ENCODE data around the gene PFDN2.

GRCh38 chr1:161051219-161051618, 66.6 kb downstream of the PFDN2 start:
- TF ChIP-seq, protein P1, sequence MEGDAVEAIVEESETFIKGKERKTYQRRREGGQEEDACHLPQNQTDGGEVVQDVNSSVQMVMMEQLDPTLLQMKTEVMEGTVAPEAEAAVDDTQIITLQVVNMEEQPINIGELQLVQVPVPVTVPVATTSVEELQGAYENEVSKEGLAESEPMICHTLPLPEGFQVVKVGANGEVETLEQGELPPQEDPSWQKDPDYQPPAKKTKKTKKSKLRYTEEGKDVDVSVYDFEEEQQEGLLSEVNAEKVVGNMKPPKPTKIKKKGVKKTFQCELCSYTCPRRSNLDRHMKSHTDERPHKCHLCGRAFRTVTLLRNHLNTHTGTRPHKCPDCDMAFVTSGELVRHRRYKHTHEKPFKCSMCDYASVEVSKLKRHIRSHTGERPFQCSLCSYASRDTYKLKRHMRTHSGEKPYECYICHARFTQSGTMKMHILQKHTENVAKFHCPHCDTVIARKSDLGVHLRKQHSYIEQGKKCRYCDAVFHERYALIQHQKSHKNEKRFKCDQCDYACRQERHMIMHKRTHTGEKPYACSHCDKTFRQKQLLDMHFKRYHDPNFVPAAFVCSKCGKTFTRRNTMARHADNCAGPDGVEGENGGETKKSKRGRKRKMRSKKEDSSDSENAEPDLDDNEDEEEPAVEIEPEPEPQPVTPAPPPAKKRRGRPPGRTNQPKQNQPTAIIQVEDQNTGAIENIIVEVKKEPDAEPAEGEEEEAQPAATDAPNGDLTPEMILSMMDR (conservative IDR thresholded peaks at IDR 0.05; ENCODE audit: low read depth, low read length): no peak
- TF ChIP-seq SMC3 (IDR thresholded peaks at IDR 0.05; ENCODE audit: low read depth, low read length): no peak
- TF ChIP-seq, protein P2, sequence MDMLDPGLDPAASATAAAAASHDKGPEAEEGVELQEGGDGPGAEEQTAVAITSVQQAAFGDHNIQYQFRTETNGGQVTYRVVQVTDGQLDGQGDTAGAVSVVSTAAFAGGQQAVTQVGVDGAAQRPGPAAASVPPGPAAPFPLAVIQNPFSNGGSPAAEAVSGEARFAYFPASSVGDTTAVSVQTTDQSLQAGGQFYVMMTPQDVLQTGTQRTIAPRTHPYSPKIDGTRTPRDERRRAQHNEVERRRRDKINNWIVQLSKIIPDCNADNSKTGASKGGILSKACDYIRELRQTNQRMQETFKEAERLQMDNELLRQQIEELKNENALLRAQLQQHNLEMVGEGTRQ (IDR thresholded peaks at IDR 0.05; ENCODE audit: low read depth, low read length): no peak
- TF ChIP-seq RAD21 (IDR thresholded peaks at IDR 0.05; ENCODE audit: low read length): no peak
- no peak for TF ChIP-seq POLR2A (IDR thresholded peaks at IDR 0.05; ENCODE audit: low read depth, low read length)
- no peak for TF ChIP-seq MAFK (IDR thresholded peaks at IDR 0.05; ENCODE audit: low read depth, low read length)
- no peak for TF ChIP-seq RCOR1 (IDR thresholded peaks at IDR 0.05; ENCODE audit: insufficient replicate concordance, low read length)
- TF ChIP-seq NFE2L2 (IDR thresholded peaks at IDR 0.05; ENCODE audit: low read depth, low read length): no peak
- TF ChIP-seq, protein P3, sequence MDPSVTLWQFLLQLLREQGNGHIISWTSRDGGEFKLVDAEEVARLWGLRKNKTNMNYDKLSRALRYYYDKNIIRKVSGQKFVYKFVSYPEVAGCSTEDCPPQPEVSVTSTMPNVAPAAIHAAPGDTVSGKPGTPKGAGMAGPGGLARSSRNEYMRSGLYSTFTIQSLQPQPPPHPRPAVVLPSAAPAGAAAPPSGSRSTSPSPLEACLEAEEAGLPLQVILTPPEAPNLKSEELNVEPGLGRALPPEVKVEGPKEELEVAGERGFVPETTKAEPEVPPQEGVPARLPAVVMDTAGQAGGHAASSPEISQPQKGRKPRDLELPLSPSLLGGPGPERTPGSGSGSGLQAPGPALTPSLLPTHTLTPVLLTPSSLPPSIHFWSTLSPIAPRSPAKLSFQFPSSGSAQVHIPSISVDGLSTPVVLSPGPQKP (IDR thresholded peaks at IDR 0.05; ENCODE audit: borderline replicate concordance, low read depth, low read length): no peak
- no peak for TF ChIP-seq BHLHE40 (IDR thresholded peaks at IDR 0.05; ENCODE audit: low read depth, low read length)
- no peak for TF ChIP-seq RFX5 (IDR thresholded peaks at IDR 0.05; ENCODE audit: low read depth, low read length)
- no peak for TF ChIP-seq CHD1 (IDR thresholded peaks at IDR 0.05; ENCODE audit: low read depth, low read length)
- TF ChIP-seq FOS (IDR thresholded peaks at IDR 0.05; ENCODE audit: low read depth, low read length): no peak
- no peak for TF ChIP-seq CEBPB (IDR thresholded peaks at IDR 0.05; ENCODE audit: low read depth, low read length)
